Common myeloid progenitor, CD34-positive (primary cell): Measurements from ENCODE around the gene SYS1.
"Not testable (repeated sequence)": the region's sequence is repeated elsewhere in the genome, so short reads cannot be mapped to it uniquely, and the experiment has no call there.

Experiments used
- CTCF ChIA-PET: fragments of 350-600 bp; sonication (Branson Sonifier 250); formaldehyde crosslinking; loops from one replicate; lab custom pipeline; 2021; ENCODE audit warnings: antibody characterized with exemption; lab: Charles Lee
- POLR2A ChIA-PET: fragments of 350-600 bp; sonication (Branson Sonifier 250); formaldehyde crosslinking; loops from one replicate; lab custom pipeline; 2021; ENCODE audit warnings: antibody characterized with exemption; lab: Charles Lee
- DNase-seq, 3 donors: peaks; one replicate each; pipeline versions ENCODE4 v3.0.0 to v3.0.0-alpha.2; 2013
- H3K27ac ChIP-seq, 2 experiments: 1 replicate in 1 of 2; 2 replicates in 1 of 2; pipeline ENCODE4 v1.7.0; 2013; ENCODE audit warnings: inconsistent platforms in 2 of 2, low read length in 2 of 2, mild to moderate bottlenecking in 2 of 2, low read depth in 1 of 2, moderate library complexity in 1 of 2; ENCODE audit not compliant: severe bottlenecking in 2 of 2, insufficient read depth in 1 of 2, poor library complexity in 1 of 2
- H3K27me3 ChIP-seq, 5 experiments: replicated peaks in 2 of 5; 1 replicate in 3 of 5; 2 replicates in 2 of 5; pipeline versions ENCODE4 v1.6.1 to v1.7.0; 2013; ENCODE audit warnings: low read length in 4 of 5, mild to moderate bottlenecking in 2 of 5, moderate library complexity in 2 of 5, inconsistent platforms in 1 of 5; ENCODE audit not compliant: insufficient read depth in 5 of 5, control insufficient read depth in 4 of 5
- H3K36me3 ChIP-seq, 4 experiments: 1 replicate in 2 of 4; 2 replicates in 2 of 4; pipeline versions ENCODE4 v1.6.1 to v1.7.0; 2013; ENCODE audit warnings: low read length in 3 of 4, control low read depth in 1 of 4, mild to moderate bottlenecking in 1 of 4; ENCODE audit not compliant: control insufficient read depth in 4 of 4, insufficient read depth in 4 of 4
- H3K4me1 ChIP-seq, 4 experiments: 1 replicate in 3 of 4; 2 replicates in 1 of 4; pipeline versions ENCODE4 v1.6.1 to v1.7.1; 2013; ENCODE audit warnings: low read length in 3 of 4, mild to moderate bottlenecking in 3 of 4, control low read depth in 1 of 4, inconsistent platforms in 1 of 4, moderate library complexity in 1 of 4; ENCODE audit not compliant: control insufficient read depth in 4 of 4, insufficient read depth in 4 of 4; ENCODE audit errors: control extremely low read depth in 1 of 4
- H3K4me3 ChIP-seq, 7 experiments: 1 replicate in 4 of 7; 2 replicates in 3 of 7; pipeline versions ENCODE4 v1.5.1 to v1.7.0; 2013; ENCODE audit warnings: mild to moderate bottlenecking in 7 of 7, low read length in 6 of 7, moderate library complexity in 6 of 7, inconsistent platforms in 2 of 7, low read depth in 2 of 7, control low read depth in 1 of 7; ENCODE audit not compliant: insufficient read depth in 4 of 7, control insufficient read depth in 1 of 7; ENCODE audit errors: extremely low read depth in 1 of 7
- H3K9me3 ChIP-seq, 5 experiments: 1 replicate in 4 of 5; 2 replicates in 1 of 5; pipeline versions ENCODE4 v1.6.1 to v1.7.1; 2013; ENCODE audit warnings: low read length in 4 of 5, mild to moderate bottlenecking in 2 of 5, inconsistent platforms in 1 of 5, low read depth in 1 of 5, moderate library complexity in 1 of 5; ENCODE audit not compliant: control insufficient read depth in 4 of 5, insufficient read depth in 2 of 5; ENCODE audit errors: control extremely low read depth in 1 of 5
- WGBS: methylation state at CpG from one replicate; pipeline ENCODE4 v1.1.5; 2013; ENCODE audit not compliant: insufficient coverage; 5-methylcytosine and 5-hydroxymethylcytosine counted together

The SYS1 gene

DNA sequence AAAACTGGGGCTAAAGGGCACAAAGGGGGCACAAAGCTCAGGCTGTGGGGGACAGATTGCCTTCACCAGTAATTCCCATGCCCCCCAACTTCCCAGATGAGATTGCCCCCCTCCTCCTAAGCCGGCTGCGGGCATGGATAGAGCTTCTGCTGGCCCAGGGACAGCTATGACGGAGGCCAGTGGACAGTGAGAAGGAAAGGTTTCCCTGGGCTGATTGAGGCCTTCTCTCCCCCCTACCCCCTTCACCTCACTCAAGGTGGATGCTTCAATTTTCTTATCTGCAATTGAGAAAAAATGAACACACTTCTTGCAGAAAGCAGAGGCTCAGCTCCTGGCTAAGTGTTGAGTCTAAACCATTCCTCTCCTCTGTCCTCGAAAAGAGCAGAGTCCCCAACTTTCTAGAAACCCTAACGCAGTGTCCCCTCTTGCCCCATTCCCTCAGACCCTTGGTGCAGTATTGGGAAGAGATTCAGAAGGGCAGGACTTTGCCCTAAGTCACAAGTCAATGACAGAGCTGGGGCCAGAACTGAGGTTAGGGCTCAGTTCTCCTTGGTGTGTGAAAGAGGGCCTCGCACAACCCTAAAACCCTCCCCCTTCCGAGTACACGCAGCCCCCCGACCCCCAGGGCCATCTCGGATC lies 15.5 kb upstream of the SYS1 start:
- H3K4me1 ChIP-seq = peaks cover 0 to 40% (median 34%) of the 10 kb centered on the region in 4 experiments
- DNase-seq = no peak
- no peaks in the 10 kb centered on the region for H3K36me3 ChIP-seq
- WGBS = 100% methylated on average over 2 of the region's 10 CpGs
- ChIA-PET POLR2A (interaction anchor here (0.6 to 4.2 kb wide), 3 partner anchors 16 to 24 kb away, joined by 3 to 16 read pairs (median 4); partner anchors contain the start of gene SYS1), CTCF (interaction anchor here (0.9 to 4.1 kb wide), 9 partner anchors 12 to 104 kb away, joined by 3 to 27 read pairs (median 5); partner anchors contain the start of gene SYS1)
- peaks cover 0 to 7% (median 0%) of the 10 kb centered on the region in 5 experiments for H3K27me3 ChIP-seq
- peak overlapping the region in 1 of 2 experiments; percentile 34 for H3K27ac ChIP-seq
- no peaks in the 10 kb centered on the region for H3K9me3 ChIP-seq
- peak overlapping the region; percentile 5 to 81 (median 59) for H3K4me3 ChIP-seq

DNA sequence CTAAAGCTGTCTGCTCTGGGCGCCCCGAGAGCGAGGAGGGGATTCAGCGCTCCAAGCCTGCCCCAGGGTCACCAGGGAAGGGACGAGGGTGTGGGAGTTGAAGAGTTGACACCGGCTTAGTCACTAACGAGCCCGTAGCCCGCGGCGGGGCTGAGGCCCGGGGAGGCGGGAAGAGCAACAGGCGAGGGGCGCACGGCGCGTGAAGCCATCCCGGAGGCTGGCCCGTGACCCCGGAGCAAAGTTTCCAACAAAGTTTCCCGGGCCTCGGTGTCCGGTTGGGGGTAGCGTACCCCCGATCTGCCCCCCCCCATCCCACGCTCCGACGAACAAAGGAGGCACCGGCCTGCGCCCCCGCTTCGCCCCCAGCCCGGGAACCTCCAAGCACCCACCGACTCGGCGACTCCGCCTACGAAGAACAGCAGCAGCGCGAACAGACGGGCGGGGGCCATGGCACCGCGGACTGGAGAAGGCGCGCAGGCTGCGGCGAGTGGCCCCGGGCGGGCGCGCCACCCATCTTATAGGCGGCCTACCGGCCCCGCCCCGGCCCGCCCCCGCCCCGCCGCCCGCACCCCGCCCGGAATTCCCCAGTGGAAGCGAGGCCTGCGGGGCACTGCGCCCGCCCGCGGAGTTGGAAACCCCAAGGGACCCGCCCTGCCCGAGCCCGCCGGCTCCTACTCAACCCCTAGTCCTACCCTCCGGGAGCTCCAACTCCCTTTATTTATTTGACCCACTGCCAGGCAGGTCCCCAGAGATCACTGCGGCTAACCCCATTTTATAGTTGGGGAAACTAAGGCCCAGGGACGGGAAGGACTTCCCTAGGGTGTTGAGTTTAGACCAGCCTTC lies 14.8 kb upstream of the SYS1 start, which contains the start of gene SDC4:
Gene SDC4 (minus strand): TSS at position 489 of the 843 bp plus-strand sequence. CDS start 40 bp downstream, at position 449.
- H3K4me1 ChIP-seq = peaks cover 0 to 40% (median 34%) of the 10 kb centered on the region in 4 experiments
- CTCF ChIA-PET = interaction anchor here (1.4 to 4.1 kb wide), 5 partner anchors 12 to 89 kb away, joined by 4 to 27 read pairs (median 9); partner anchors contain the start of gene SYS1
- peak within 1 kb of the TSS; percentile 5 to 81 (median 59) for H3K4me3 ChIP-seq
- H3K36me3 ChIP-seq = no peaks in the 10 kb centered on the region
- DNase-seq = peak; percentile 35 to 62 (median 57)
- peaks cover 0 to 7% (median 0%) of the 10 kb centered on the region in 5 experiments for H3K27me3 ChIP-seq
- no peaks in the 10 kb centered on the region for H3K9me3 ChIP-seq
- H3K27ac ChIP-seq = peak within 1 kb of the TSS in 1 of 2 experiments; percentile 34
- 0% methylated on average over 24 of the region's 77 CpGs for WGBS
- POLR2A ChIA-PET = interaction anchor here (0.6 to 4.2 kb wide), 2 partner anchors 15 to 22 kb away, joined by 3 to 16 read pairs; partner anchors contain the start of gene SYS1

DNA sequence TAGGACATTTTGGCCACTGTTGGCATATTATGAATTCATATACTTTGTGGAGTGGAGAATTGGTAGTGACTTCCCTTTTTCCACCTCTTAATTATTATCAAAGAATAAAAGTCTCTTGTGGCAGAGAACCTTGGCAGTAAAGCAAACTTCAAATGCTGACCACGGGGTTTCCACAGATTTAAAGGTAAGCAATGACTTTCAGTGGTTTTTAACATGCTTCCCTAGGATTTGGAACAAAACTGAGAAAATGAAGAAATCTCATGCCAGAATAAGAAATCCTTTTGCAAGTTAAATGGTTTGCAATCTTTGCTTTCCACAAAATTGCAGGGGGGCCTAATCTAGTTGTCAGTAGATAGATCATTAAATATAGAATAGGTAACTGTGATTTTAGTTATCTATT lies 12.7 kb upstream of the SYS1 start:
- peak in 1 of 3 donors; percentile 23 for DNase-seq
- WGBS = 11% methylated on average over 1 of the region's 1 CpG
- ChIA-PET CTCF (interaction anchor here (0.9 kb wide), 1 partner anchor 12 kb away, joined by 5 read pairs; the partner anchor contains the start of gene SYS1), POLR2A (no interaction called here)
- Histone ChIP-seq H3K27ac (no peak overlapping the region), H3K4me3 (no peak overlapping the region), H3K4me1 (peaks cover 0 to 28% (median 27%) of the 10 kb centered on the region in 4 experiments), H3K9me3 (no peaks in the 10 kb centered on the region), H3K36me3 (no peaks in the 10 kb centered on the region), H3K27me3 (peaks cover 0 to 7% (median 0%) of the 10 kb centered on the region in 5 experiments)

DNA sequence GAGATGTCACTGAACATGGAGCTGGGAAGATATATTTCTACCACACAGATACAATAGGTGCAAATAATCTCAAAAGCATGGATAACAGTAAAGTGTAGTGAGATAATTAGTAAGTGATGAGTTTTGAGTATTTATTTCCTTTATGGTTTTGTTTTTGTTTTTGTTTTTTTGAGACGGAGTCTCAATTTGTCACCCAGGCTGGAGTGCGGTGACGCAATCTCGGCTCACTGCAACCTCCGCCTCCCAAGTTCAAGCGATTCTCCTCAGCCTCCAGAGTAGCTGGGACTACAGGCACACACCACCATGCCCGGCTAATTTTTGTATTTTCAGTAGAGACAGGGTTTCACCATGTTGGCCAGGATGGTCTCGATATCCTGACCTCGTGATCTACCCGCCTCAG lies 12.2 kb upstream of the SYS1 start:
- peaks cover 0 to 23% (median 21%) of the 10 kb centered on the region in 4 experiments for H3K4me1 ChIP-seq
- CTCF ChIA-PET = interaction anchor here (0.9 to 1.3 kb wide), 3 partner anchors 9 to 24 kb away, joined by 3 to 7 read pairs (median 5); partner anchors contain the start of gene SYS1
- H3K9me3 ChIP-seq, DNase-seq, H3K27me3 ChIP-seq, H3K4me3 ChIP-seq, H3K36me3 ChIP-seq, POLR2A ChIA-PET, H3K27ac ChIP-seq: not testable (repeated sequence)
- 98% methylated on average over 7 of the region's 10 CpGs for WGBS

DNA sequence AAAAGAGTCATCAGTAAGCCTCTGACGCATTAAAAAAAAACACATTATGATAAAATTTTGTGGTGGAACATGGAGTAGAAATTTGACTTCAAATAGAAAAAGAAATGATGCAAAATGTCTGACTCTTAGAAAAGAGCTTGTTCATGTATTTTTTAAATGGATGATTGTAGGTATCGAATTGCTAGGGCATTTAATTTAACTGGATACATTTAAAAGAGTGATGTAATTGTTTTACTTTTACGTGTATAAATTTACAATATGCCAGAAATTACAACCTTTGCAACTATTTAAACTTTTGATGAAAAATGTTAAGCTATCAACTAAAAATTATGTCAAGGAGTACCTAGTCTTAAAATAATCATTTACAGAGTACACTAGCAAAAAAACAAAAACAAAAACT lies 10.2 kb upstream of the SYS1 start:
- Histone ChIP-seq H3K36me3 (no peaks in the 10 kb centered on the region), H3K27ac (no peak overlapping the region), H3K4me3 (no peak overlapping the region), H3K9me3 (no peaks in the 10 kb centered on the region), H3K4me1 (peaks cover 0 to 10% (median 7%) of the 10 kb centered on the region in 4 experiments), H3K27me3 (no peaks in the 10 kb centered on the region)
- no peak for DNase-seq
- 100% methylated on average over 1 of the region's 3 CpGs for WGBS
- ChIA-PET CTCF (interaction anchor here (0.7 to 3.2 kb wide), 8 partner anchors 10 to 418 kb away, joined by 3 to 12 read pairs (median 4); partner anchors contain the start of genes SYS1 and WFDC2), POLR2A (no interaction called here)

DNA sequence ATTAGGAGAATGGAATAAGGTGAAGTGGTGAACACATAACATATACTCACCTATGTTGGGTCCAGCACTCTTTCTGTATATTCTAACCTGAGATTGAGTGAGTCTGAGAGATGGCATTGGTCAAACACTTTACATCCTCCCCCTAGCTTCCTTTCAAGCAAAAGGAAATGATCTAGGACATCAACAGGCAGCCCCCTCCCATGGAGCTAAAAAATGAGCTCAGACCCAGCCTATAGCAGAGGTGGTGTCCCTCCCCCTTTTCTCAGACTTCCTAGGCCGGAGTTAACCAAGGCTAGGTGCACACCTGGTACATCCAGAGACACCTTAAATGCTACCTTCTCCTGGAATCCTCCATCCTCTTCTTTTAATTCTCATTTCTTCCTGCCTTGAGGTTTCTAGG lies 9.2 kb upstream of the SYS1 start:
- H3K4me3 ChIP-seq = no peak overlapping the region
- H3K27ac ChIP-seq = no peak overlapping the region
- H3K36me3 ChIP-seq = no peaks in the 10 kb centered on the region
- H3K4me1 ChIP-seq = peaks cover 0 to 16% (median 12%) of the 10 kb centered on the region in 4 experiments
- H3K9me3 ChIP-seq = no peaks in the 10 kb centered on the region
- H3K27me3 ChIP-seq = no peaks in the 10 kb centered on the region
- POLR2A ChIA-PET = no interaction called here
- WGBS = 100% methylated on average over 1 of the region's 1 CpG
- CTCF ChIA-PET = interaction anchor here (3.2 kb wide), 1 partner anchor 9 kb away, joined by 12 read pairs; the partner anchor contains the start of gene SYS1
- no peak for DNase-seq
